IPS DF 6.9 (cell line): Measurements from ENCODE around the gene FIGNL2.
"Not testable (repeated sequence)": the region's sequence is repeated elsewhere in the genome, so short reads cannot be mapped to it uniquely, and the experiment has no call there.

Experiments
- DNase-seq: peaks from one replicate; pipeline ENCODE4 v3.0.0-alpha.2; 2013; ENCODE audit warnings: low read depth, low spot score
- H3K27ac ChIP-seq: one replicate; pipeline ENCODE4 v1.5.1; 2013; ENCODE audit warnings: low read length, control low read depth
- H3K27me3 ChIP-seq: 2 replicates; pipeline ENCODE4 v1.6.1; 2013; ENCODE audit warnings: mild to moderate bottlenecking, low read length; ENCODE audit not compliant: control insufficient read depth, insufficient read depth
- H3K36me3 ChIP-seq: 2 replicates; pipeline ENCODE4 v1.6.1; 2013; ENCODE audit warnings: low read length; ENCODE audit not compliant: control insufficient read depth, insufficient read depth
- H3K4me1 ChIP-seq: 2 replicates; pipeline ENCODE4 v1.6.1; 2013; ENCODE audit warnings: low read length; ENCODE audit not compliant: control insufficient read depth, insufficient read depth
- H3K4me3 ChIP-seq: 2 replicates; pipeline ENCODE4 v1.5.1; 2013; ENCODE audit warnings: mild to moderate bottlenecking, low read length
- H3K9me3 ChIP-seq: 2 replicates; pipeline ENCODE4 v1.6.1; 2013; ENCODE audit warnings: low read length, inconsistent platforms; ENCODE audit not compliant: control insufficient read depth, insufficient read depth
- WGBS: extraction: QIAGEN DNeasy Blood & Tissue Kit; methylation state at CpG from one replicate; pipeline ENCODE4 v1.1.7; 2013; ENCODE audit warnings: mixed read lengths, missing lambda C conversion rate; ENCODE audit not compliant: insufficient read length, insufficient coverage; 5-methylcytosine and 5-hydroxymethylcytosine counted together

Gene FIGNL2

GRCh38 chr12:51834411-51834810, 14.1 kb downstream of the FIGNL2 start:
- H3K27me3 ChIP-seq: no peaks in the 10 kb centered on the region
- H3K4me1 ChIP-seq: peaks cover 12% of the 10 kb centered on the region

GRCh38 chr12:51833448-51834227, 14.9 kb downstream of the FIGNL2 start:
- H3K36me3 ChIP-seq: no peaks in the 10 kb centered on the region
- no CpG with 5 or more reads among the region's 12 CpGs for WGBS
- no peak overlapping the region for H3K4me3 ChIP-seq
- no peak overlapping the region for H3K27ac ChIP-seq
- no peaks in the 10 kb centered on the region for H3K27me3 ChIP-seq
- no peak for DNase-seq
- H3K9me3 ChIP-seq: no peaks in the 10 kb centered on the region
- H3K4me1 ChIP-seq: peaks cover 16% of the 10 kb centered on the region

More at GRCh38 chr12:51834411-51834810, 14.1 kb downstream of the FIGNL2 start:
- Histone ChIP-seq H3K36me3 (no peaks in the 10 kb centered on the region), H3K4me3 (no peak overlapping the region), H3K27ac (no peak overlapping the region), H3K9me3 (no peaks in the 10 kb centered on the region)
- DNase-seq: no peak
- WGBS: no CpG with 5 or more reads among the region's 11 CpGs

- no peaks in the 10 kb centered on the region for H3K9me3 ChIP-seq
- H3K4me3 ChIP-seq: no peak overlapping the region
- DNase-seq: no peak
- no CpG with 5 or more reads among the region's 10 CpGs for WGBS
- no peaks in the 10 kb centered on the region for H3K36me3 ChIP-seq
- no peak overlapping the region for H3K27ac ChIP-seq
- H3K27me3 ChIP-seq: no peaks in the 10 kb centered on the region
- H3K4me1 ChIP-seq: peaks cover 23% of the 10 kb centered on the region
Observed at GRCh38 chr12:51832354-51833107, 16.0 kb downstream of the FIGNL2 start.

- H3K27me3 ChIP-seq, H3K4me3 ChIP-seq, H3K9me3 ChIP-seq, DNase-seq, H3K27ac ChIP-seq, H3K36me3 ChIP-seq: not testable (repeated sequence)
- WGBS: no CpG with 5 or more reads among the region's 5 CpGs
- peaks cover 20% of the 10 kb centered on the region for H3K4me1 ChIP-seq
Observed at GRCh38 chr12:51831817-51832216, 16.7 kb downstream of the FIGNL2 start.

GRCh38 chr12:51829641-51830040, 18.9 kb downstream of the FIGNL2 start:
- no peak for DNase-seq
- Histone ChIP-seq H3K27ac (no peak overlapping the region), H3K27me3 (no peaks in the 10 kb centered on the region), H3K36me3 (no peaks in the 10 kb centered on the region), H3K4me3 (no peak overlapping the region), H3K4me1 (peaks cover 18% of the 10 kb centered on the region), H3K9me3 (no peaks in the 10 kb centered on the region)
- WGBS: no CpG with 5 or more reads among the region's 1 CpG

GRCh38 chr12:51829011-51829481, 19.5 kb downstream of the FIGNL2 start:
- Histone ChIP-seq H3K9me3 (no peaks in the 10 kb centered on the region), H3K36me3 (no peaks in the 10 kb centered on the region), H3K27ac (no peak overlapping the region), H3K4me3 (no peak overlapping the region), H3K27me3 (no peaks in the 10 kb centered on the region), H3K4me1 (peaks cover 15% of the 10 kb centered on the region)
- WGBS: no CpG with 5 or more reads among the region's 5 CpGs
- DNase-seq: no peak

- H3K4me1 ChIP-seq: peaks cover 15% of the 10 kb centered on the region
- no peak for DNase-seq
- no peaks in the 10 kb centered on the region for H3K27me3 ChIP-seq
- H3K36me3 ChIP-seq: no peaks in the 10 kb centered on the region
- H3K9me3 ChIP-seq: no peaks in the 10 kb centered on the region
- no peak overlapping the region for H3K4me3 ChIP-seq
- H3K27ac ChIP-seq: no peak overlapping the region
- no CpG with 5 or more reads among the region's 11 CpGs for WGBS
Observed at GRCh38 chr12:51827925-51828818, 20.3 kb downstream of the FIGNL2 start.

GRCh38 chr12:51826881-51827280, 21.6 kb downstream of the FIGNL2 start:
- no peaks in the 10 kb centered on the region for H3K36me3 ChIP-seq
- no peak overlapping the region for H3K4me3 ChIP-seq
- no CpG with 5 or more reads among the region's 4 CpGs for WGBS
- no peak overlapping the region for H3K27ac ChIP-seq
- no peaks in the 10 kb centered on the region for H3K27me3 ChIP-seq
- no peak for DNase-seq
- H3K4me1 ChIP-seq: peaks cover 16% of the 10 kb centered on the region
- H3K9me3 ChIP-seq: no peaks in the 10 kb centered on the region

- no peak for DNase-seq
- peaks cover 14% of the 10 kb centered on the region for H3K4me1 ChIP-seq
- H3K4me3 ChIP-seq: no peak overlapping the region
- no CpG with 5 or more reads among the region's 5 CpGs for WGBS
- no peaks in the 10 kb centered on the region for H3K9me3 ChIP-seq
- no peak overlapping the region for H3K27ac ChIP-seq
- H3K36me3 ChIP-seq: no peaks in the 10 kb centered on the region
- H3K27me3 ChIP-seq: no peaks in the 10 kb centered on the region
Observed at GRCh38 chr12:51825216-51825615, 23.3 kb downstream of the FIGNL2 start.
